ENCODE data around the gene SLC2A4RG.

- TF ChIP-seq CTCF (IDR thresholded peaks at IDR 0.05; ENCODE audit: extremely low read depth in 1 of 2, insufficient read depth in 1 of 2, low read depth in 1 of 2, low read length in 2 of 2) (no peak), MYC (IDR thresholded peaks at IDR 0.05; ENCODE audit: low read depth, low read length) (no peak)
These were observed 5.8 kb downstream of the SLC2A4RG start for GRCh38 chr20:63745424-63745805.
